ENCODE measurements around the gene CLINT1. TPM values are rescaled to one million over a fixed set of nuclear protein-coding genes. Genes with fewer than 3 reads are reported as not detected.

Gene CLINT1
- total and polyA plus RNA-seq, 9 of the 15 experiments (the other 6 are each of a cell fraction or from before 2014, with no cell fraction given): 23.6 to 125 (median 71.4) TPM

- no peak for DNase-seq (ENCODE audit: extremely low read depth in 1 of 4, low spot score in 3 of 4)
- no peak overlapping the region for H3K4me2 ChIP-seq (ENCODE audit: insufficient read depth, low read length)
- no peak overlapping the region for H3K9ac ChIP-seq (ENCODE audit: insufficient read depth in 1 of 2, low read depth in 2 of 2, low read length in 2 of 2)
- no peak for FAIRE-seq
- H2AFZ ChIP-seq (ENCODE audit: low read depth, low read length): no peak overlapping the region
- no peaks in the 10 kb centered on the region for H3K27me3 ChIP-seq (ENCODE audit: control insufficient read depth in 2 of 2, insufficient read depth in 2 of 2, low read length in 2 of 2)
- H4K20me1 ChIP-seq (replicated peaks; ENCODE audit: control insufficient read depth, insufficient read depth, low read length): no peaks in the 10 kb centered on the region
- no peaks in the 10 kb centered on the region for H3K9me3 ChIP-seq (replicated peaks; ENCODE audit: control insufficient read depth, insufficient read depth, low read depth, low read length)
- H3K27ac ChIP-seq (ENCODE audit: extremely low read depth, low read depth, low read length): no peak overlapping the region
- no peak overlapping the region for H3K4me3 ChIP-seq
- BruUV-seq (replicated peaks): no TSS peak
- peaks cover 8% of the 10 kb centered on the region; the same call in 1 of the 3 replicates for H3K36me3 ChIP-seq (ENCODE audit: control insufficient read depth, insufficient read depth, low read length)
- 74% methylated on average over 6 of the region's 6 CpGs for WGBS (ENCODE audit: insufficient coverage, low coverage, missing lambda C conversion rate)
- H3K9me1 ChIP-seq (ENCODE audit: control insufficient read depth, insufficient read depth, low read length): no peaks in the 10 kb centered on the region
- ChIA-PET POLR2A (interaction anchor here (0.6 kb wide), 1 partner anchor 27 kb away, joined by 3 read pairs; no protein-coding TSS in a partner anchor), CTCF (ENCODE audit: low intra/inter-chr PET ratio) (no interaction called here)
- ATAC-seq: no peak
- peaks cover 13% of the 10 kb centered on the region; the same call in 1 of the 3 replicates for H3K79me2 ChIP-seq (ENCODE audit: control insufficient read depth, insufficient read depth, low read length)
- in situ Hi-C loops (cut with MboI): no loop called here
- intact Hi-C loops (cut with micrococcal nuclease): loop anchor here (10.0 kb wide), 2 partner anchors 602 to 1358 kb away; partner anchors contain the start of gene MED7
- H3K4me1 ChIP-seq (replicated peaks in 1 of 2; ENCODE audit: control insufficient read depth in 2 of 2, insufficient read depth in 2 of 2, low read length in 2 of 2): peaks cover 25 to 29% of the 10 kb centered on the region in 2 experiments; a peak in 4 of 5 replicates
- TF ChIP-seq MCM7 (IDR thresholded peaks at IDR 0.05) (no peak), ZNF140 (CRISPR knock-in tag; IDR thresholded peaks at IDR 0.05) (no peak), KDM2B (CRISPR knock-in tag; IDR thresholded peaks at IDR 0.05) (no peak), MYBL2 (IDR thresholded peaks at IDR 0.05; ENCODE audit: low read depth) (no peak), MYBL2 (CRISPR knock-in tag; IDR thresholded peaks at IDR 0.05; ENCODE audit: borderline replicate concordance) (no peak), FOXM1 (IDR thresholded peaks at IDR 0.05; ENCODE audit: low read depth) (no peak), FOXM1 (CRISPR knock-in tag; IDR thresholded peaks at IDR 0.05; ENCODE audit: low read depth) (no peak), ZNF511 (CRISPR knock-in tag; IDR thresholded peaks at IDR 0.05) (no peak), SNAPC5 (CRISPR knock-in tag; IDR thresholded peaks at IDR 0.05) (no peak), HDGF (IDR thresholded peaks at IDR 0.05) (no peak), TFE3 (CRISPR knock-in tag; IDR thresholded peaks at IDR 0.05) (no peak), ZNF316 (IDR thresholded peaks at IDR 0.05) (no peak)
- TF ChIP-seq, protein P1, sequence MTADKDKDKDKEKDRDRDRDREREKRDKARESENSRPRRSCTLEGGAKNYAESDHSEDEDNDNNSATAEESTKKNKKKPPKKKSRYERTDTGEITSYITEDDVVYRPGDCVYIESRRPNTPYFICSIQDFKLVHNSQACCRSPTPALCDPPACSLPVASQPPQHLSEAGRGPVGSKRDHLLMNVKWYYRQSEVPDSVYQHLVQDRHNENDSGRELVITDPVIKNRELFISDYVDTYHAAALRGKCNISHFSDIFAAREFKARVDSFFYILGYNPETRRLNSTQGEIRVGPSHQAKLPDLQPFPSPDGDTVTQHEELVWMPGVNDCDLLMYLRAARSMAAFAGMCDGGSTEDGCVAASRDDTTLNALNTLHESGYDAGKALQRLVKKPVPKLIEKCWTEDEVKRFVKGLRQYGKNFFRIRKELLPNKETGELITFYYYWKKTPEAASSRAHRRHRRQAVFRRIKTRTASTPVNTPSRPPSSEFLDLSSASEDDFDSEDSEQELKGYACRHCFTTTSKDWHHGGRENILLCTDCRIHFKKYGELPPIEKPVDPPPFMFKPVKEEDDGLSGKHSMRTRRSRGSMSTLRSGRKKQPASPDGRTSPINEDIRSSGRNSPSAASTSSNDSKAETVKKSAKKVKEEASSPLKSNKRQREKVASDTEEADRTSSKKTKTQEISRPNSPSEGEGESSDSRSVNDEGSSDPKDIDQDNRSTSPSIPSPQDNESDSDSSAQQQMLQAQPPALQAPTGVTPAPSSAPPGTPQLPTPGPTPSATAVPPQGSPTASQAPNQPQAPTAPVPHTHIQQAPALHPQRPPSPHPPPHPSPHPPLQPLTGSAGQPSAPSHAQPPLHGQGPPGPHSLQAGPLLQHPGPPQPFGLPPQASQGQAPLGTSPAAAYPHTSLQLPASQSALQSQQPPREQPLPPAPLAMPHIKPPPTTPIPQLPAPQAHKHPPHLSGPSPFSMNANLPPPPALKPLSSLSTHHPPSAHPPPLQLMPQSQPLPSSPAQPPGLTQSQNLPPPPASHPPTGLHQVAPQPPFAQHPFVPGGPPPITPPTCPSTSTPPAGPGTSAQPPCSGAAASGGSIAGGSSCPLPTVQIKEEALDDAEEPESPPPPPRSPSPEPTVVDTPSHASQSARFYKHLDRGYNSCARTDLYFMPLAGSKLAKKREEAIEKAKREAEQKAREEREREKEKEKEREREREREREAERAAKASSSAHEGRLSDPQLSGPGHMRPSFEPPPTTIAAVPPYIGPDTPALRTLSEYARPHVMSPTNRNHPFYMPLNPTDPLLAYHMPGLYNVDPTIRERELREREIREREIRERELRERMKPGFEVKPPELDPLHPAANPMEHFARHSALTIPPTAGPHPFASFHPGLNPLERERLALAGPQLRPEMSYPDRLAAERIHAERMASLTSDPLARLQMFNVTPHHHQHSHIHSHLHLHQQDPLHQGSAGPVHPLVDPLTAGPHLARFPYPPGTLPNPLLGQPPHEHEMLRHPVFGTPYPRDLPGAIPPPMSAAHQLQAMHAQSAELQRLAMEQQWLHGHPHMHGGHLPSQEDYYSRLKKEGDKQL (CRISPR knock-in tag; IDR thresholded peaks at IDR 0.05; ENCODE audit: borderline replicate concordance): no peak
- TF ChIP-seq, protein P2, sequence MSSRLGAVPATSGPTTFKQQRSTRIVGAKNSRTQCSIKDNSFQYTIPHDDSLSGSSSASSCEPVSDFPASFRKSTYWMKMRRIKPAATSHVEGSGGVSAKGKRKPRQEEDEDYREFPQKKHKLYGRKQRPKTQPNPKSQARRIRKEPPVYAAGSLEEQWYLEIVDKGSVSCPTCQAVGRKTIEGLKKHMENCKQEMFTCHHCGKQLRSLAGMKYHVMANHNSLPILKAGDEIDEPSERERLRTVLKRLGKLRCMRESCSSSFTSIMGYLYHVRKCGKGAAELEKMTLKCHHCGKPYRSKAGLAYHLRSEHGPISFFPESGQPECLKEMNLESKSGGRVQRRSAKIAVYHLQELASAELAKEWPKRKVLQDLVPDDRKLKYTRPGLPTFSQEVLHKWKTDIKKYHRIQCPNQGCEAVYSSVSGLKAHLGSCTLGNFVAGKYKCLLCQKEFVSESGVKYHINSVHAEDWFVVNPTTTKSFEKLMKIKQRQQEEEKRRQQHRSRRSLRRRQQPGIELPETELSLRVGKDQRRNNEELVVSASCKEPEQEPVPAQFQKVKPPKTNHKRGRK (tag; IDR thresholded peaks at IDR 0.05): no peak
These were observed 111.7 kb downstream of the CLINT1 start for GRCh38 chr5:157747173-157747740.

All from K562 (cell line).